Right atrium auricular region (tissue), 2 donors: Measurements from ENCODE around the gene MGST2. TPM values are rescaled to one million over a fixed set of nuclear protein-coding genes. Genes with fewer than 3 reads are reported as not detected.

Source experiments
- DNase-seq: peaks from one replicate; pipeline ENCODE4 v3.0.0-alpha.2; 2019; ENCODE audit warnings: low spot score
- H3K27ac ChIP-seq, 2 donors: fragments of 200-600 bp; sonication (generic); 1 replicate in 1 of 2; 2 replicates in 1 of 2; pipeline ENCODE4 v1.5.1; 2016 to 2019
- H3K27me3 ChIP-seq, 2 donors: fragments of 200-600 bp; sonication (generic); one replicate each; pipeline versions ENCODE4 v1.5.1 to v1.6.0; 2017 to 2019
- H3K36me3 ChIP-seq: fragments of 200-600 bp; sonication (generic); one replicate; pipeline ENCODE4 v1.5.1; 2016
- H3K4me1 ChIP-seq, 2 donors: fragments of 200-600 bp; sonication (generic); one replicate each; pipeline versions ENCODE4 v1.5.1 to v1.6.0; 2017 to 2019
- H3K4me3 ChIP-seq, 2 donors: fragments of 200-600 bp; sonication (generic); 1 replicate in 1 of 2; 2 replicates in 1 of 2; pipeline ENCODE4 v1.5.1; 2017 to 2019; ENCODE audit warnings: mild to moderate bottlenecking in 1 of 2, moderate library complexity in 1 of 2
- H3K9me3 ChIP-seq, 2 donors: fragments of 200-600 bp; sonication (generic); one replicate each; pipeline ENCODE4 v1.5.1; 2019
- total RNA-seq, 2 donors: library from RNA; depleted of rRNA; stranded (reverse); fragments of >200 nt; gene quantifications; one replicate each; pipeline ENCODE4 v1.1.0, GENCODE V29; 2016
- TF ChIP-seq, protein P1 (sequence below), 2 donors: fragments of 200-600 bp; sonication (generic); IDR thresholded peaks; one replicate each; pipeline ENCODE4 v1.5.1; 2019; ENCODE audit warnings: antibody characterized with exemption in 2 of 2

The MGST2 gene
- total RNA-seq, 2 donors from 2014 or later = 77.4 to 129 TPM

DNA sequence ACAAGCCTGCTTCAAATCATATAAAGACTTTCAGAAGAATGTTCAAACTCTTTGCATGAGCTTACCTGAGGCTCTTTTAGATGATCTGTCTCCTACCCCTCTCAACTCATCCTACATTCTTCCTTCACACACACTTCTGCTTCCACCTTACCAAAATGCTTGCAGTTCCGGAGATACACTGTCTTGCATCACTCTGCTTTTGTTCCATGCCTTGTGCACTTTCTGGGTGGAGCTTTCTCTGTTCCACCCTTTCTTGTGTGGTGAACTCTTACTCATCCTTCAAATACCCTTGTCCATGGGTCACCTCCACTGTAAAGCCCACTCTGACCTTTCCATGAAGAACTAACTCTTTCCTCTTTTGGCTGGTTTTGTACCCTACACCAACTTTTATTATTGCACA lies 18.4 kb upstream of the MGST2 start:
- H3K4me3 ChIP-seq = no peak overlapping the region
- H3K36me3 ChIP-seq = no peaks in the 10 kb centered on the region
- H3K9me3 ChIP-seq = no peaks in the 10 kb centered on the region
- peaks cover 0 to 4% of the 10 kb centered on the region in 2 donors for H3K4me1 ChIP-seq
- no peak for DNase-seq
- no peak overlapping the region for H3K27ac ChIP-seq
- TF ChIP-seq, protein P1, sequence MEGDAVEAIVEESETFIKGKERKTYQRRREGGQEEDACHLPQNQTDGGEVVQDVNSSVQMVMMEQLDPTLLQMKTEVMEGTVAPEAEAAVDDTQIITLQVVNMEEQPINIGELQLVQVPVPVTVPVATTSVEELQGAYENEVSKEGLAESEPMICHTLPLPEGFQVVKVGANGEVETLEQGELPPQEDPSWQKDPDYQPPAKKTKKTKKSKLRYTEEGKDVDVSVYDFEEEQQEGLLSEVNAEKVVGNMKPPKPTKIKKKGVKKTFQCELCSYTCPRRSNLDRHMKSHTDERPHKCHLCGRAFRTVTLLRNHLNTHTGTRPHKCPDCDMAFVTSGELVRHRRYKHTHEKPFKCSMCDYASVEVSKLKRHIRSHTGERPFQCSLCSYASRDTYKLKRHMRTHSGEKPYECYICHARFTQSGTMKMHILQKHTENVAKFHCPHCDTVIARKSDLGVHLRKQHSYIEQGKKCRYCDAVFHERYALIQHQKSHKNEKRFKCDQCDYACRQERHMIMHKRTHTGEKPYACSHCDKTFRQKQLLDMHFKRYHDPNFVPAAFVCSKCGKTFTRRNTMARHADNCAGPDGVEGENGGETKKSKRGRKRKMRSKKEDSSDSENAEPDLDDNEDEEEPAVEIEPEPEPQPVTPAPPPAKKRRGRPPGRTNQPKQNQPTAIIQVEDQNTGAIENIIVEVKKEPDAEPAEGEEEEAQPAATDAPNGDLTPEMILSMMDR (IDR thresholded peaks at IDR 0.05) = no peak
- no peaks in the 10 kb centered on the region for H3K27me3 ChIP-seq

DNA sequence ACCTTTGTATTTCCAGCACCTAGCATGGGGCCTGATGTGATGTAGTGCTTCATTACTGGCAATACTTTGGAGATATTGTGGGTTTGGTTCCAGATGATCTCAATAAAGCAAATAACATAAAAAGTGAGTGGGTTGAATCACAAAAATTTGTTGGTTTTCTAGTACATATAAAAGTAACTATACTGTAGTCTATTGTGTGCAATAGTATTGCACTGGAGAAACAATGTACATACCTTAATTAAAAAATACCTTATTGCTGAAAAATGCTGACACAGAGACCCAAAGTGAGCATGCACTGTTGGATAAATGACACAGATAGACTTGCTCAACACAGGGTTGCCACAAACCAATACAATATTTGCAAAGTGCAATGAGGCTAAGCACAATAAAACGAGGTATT lies 17.7 kb upstream of the MGST2 start:
- no peaks in the 10 kb centered on the region for H3K27me3 ChIP-seq
- peaks cover 0 to 4% of the 10 kb centered on the region in 2 donors for H3K4me1 ChIP-seq
- TF ChIP-seq, protein P1 (IDR thresholded peaks at IDR 0.05) = no peak
- DNase-seq = no peak
- H3K4me3 ChIP-seq = no peak overlapping the region
- no peak overlapping the region for H3K27ac ChIP-seq
- H3K36me3 ChIP-seq = no peaks in the 10 kb centered on the region
- no peaks in the 10 kb centered on the region for H3K9me3 ChIP-seq

DNA sequence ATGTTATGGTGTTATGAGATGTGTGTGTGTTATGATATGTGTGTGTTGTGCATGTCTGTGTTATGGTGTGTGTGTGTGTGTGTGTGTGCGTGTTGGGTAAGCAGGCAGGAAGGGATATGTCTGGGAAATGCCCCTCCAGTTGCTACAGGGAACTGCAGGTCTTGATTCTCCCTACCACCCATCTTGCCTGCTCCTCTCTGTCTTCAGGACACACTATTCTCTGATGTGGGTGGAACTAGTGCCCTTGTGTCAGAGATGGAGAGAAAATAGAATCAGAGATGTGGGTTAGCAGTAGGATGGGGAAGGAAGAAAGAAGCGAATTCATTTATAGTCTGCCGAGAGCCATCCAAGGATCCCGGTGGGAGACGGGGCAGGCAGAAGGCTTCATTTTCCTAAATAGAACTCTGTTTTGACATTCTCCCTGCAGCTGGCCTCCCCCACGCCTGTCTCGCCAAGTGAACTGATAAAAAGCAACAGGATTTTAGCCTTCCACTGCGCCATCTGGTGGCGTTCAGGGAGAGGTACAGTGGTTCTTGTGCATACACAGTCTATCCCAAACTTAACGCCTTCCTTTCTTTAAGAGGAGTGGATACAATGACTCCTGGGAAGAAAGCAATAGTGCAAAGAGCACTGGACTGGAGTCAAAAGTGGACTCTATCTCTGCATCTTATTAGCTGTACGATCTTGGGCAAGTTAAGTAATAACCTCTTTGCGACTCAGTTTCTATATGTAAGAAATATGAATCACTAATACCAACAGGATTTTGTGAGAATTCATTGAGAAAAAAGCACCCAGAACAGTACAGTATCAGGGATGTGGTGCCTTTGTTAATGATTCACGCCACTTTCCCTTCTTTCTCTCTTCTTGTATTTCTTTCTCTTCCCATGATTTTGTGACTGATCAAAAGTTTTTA lies 14.1 kb upstream of the MGST2 start:
- peak; percentile 86 for DNase-seq
- Histone ChIP-seq H3K27me3 (no peaks in the 10 kb centered on the region), H3K4me3 (peak overlapping the region in 1 of 2 donors; percentile 20), H3K9me3 (no peaks in the 10 kb centered on the region), H3K36me3 (no peaks in the 10 kb centered on the region), H3K27ac (no peak overlapping the region), H3K4me1 (peaks cover 0 to 4% of the 10 kb centered on the region in 2 donors)
- TF ChIP-seq, protein P1 (IDR thresholded peaks at IDR 0.05) = peak; percentile 83 to 94

DNA sequence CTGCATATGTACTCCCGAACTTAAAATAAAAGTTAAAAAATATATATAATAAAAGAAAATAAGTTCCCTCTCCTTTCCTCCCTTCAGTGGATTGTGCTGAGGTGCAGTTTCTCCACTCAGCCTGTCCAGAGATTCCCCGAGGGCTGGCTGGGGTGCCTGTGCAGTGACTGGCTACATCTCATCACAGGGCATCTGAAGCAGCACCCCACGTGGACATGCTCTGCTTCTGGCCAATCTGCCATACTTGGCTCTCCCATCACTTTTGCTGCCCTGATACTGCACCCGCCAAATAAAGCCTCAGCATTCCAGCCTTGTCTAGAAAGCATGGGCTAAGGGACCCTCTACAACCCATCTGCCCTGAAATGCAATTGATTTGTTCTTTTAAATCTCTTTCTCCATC lies 11.1 kb upstream of the MGST2 start:
- no peak overlapping the region for H3K4me3 ChIP-seq
- DNase-seq = no peak
- no peaks in the 10 kb centered on the region for H3K27me3 ChIP-seq
- peaks cover 0 to 4% of the 10 kb centered on the region in 2 donors for H3K4me1 ChIP-seq
- H3K36me3 ChIP-seq = no peaks in the 10 kb centered on the region
- TF ChIP-seq, protein P1 (IDR thresholded peaks at IDR 0.05) = no peak
- no peak overlapping the region for H3K27ac ChIP-seq
- no peaks in the 10 kb centered on the region for H3K9me3 ChIP-seq

DNA sequence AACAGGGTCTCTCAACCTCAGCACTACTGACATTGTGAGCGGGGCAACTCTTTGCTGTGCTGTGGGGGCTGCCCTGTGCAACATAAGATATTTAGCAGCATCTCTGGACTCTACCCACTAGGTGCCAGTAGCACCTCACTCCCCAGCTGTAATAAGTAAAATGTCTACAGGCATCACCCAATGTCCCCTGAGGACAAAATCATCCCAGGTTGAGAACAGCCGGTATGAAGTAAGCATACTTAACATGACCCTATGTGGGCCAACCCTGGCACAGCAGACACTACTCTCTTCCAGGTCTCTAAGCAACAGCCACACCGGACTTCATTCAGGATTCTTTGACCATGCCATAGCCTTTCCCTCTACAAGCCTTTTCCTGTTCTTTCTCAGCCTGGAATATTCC lies 10.5 kb upstream of the MGST2 start:
- Histone ChIP-seq H3K36me3 (no peaks in the 10 kb centered on the region), H3K27me3 (no peaks in the 10 kb centered on the region), H3K4me1 (peaks cover 0 to 4% of the 10 kb centered on the region in 2 donors), H3K4me3 (no peak overlapping the region), H3K27ac (no peak overlapping the region), H3K9me3 (no peaks in the 10 kb centered on the region)
- TF ChIP-seq, protein P1 (IDR thresholded peaks at IDR 0.05) = peak in 1 of 2 donors; percentile 53
- no peak for DNase-seq
